HG02798 (cell line): Measurements from ENCODE around the gene CTXND1.

Source experiments
- ATAC-seq: cut with Tn5 transposase; IDR thresholded peaks from one replicate; pipeline ENCODE4 v1.9.1; 2021; ENCODE audit warnings: mild to moderate bottlenecking; ENCODE audit not compliant: unreplicated experiment, poor library complexity

The CTXND1 gene

GRCh38 chr15:80260551-80260950, 8.5 kb upstream of the CTXND1 start:
- ATAC-seq = no peak

GRCh38 chr15:80259942-80260510, 8.0 kb upstream of the CTXND1 start:
- no peak for ATAC-seq

- no peak for ATAC-seq
These were observed 439 bp downstream of the CTXND1 start for GRCh38 chr15:80251428-80252120.

- no peak for ATAC-seq
These were observed 1.2 kb downstream of the CTXND1 start for GRCh38 chr15:80250614-80251427.

- ATAC-seq = no peak
These were observed 2.0 kb downstream of the CTXND1 start for GRCh38 chr15:80249973-80250372.

GRCh38 chr15:80247320-80247719, 4.7 kb downstream of the CTXND1 start:
- no peak for ATAC-seq

GRCh38 chr15:80246425-80246894, 5.6 kb downstream of the CTXND1 start:
- ATAC-seq = no peak

- no peak for ATAC-seq
These were observed 9.2 kb downstream of the CTXND1 start for GRCh38 chr15:80242802-80243201.

GRCh38 chr15:80242132-80242769, 9.8 kb downstream of the CTXND1 start:
- no peak for ATAC-seq

GRCh38 chr15:80241508-80241907, 10.5 kb downstream of the CTXND1 start:
- no peak for ATAC-seq

GRCh38 chr15:80240276-80240675, 11.7 kb downstream of the CTXND1 start:
- ATAC-seq = no peak

GRCh38 chr15:80234883-80235282, 17.1 kb downstream of the CTXND1 start:
- peak; percentile 51 for ATAC-seq

- no peak for ATAC-seq
These were observed 18.4 kb downstream of the CTXND1 start for GRCh38 chr15:80233581-80233980.

- no peak for ATAC-seq
These were observed 20.6 kb downstream of the CTXND1 start for GRCh38 chr15:80231371-80231770.

- ATAC-seq = no peak
These were observed 22.9 kb downstream of the CTXND1 start for GRCh38 chr15:80228959-80229610.

- no peak for ATAC-seq
These were observed 32.1 kb downstream of the CTXND1 start for GRCh38 chr15:80219955-80220354.

- ATAC-seq = no peak
These were observed 34.6 kb downstream of the CTXND1 start for GRCh38 chr15:80217327-80217900.

GRCh38 chr15:80216911-80217310, 35.1 kb downstream of the CTXND1 start:
- ATAC-seq = no peak

- ATAC-seq = no peak
These were observed 35.9 kb downstream of the CTXND1 start for GRCh38 chr15:80216141-80216540.

GRCh38 chr15:80214910-80215309, 37.1 kb downstream of the CTXND1 start:
- no peak for ATAC-seq
